Pancreas (tissue), 10 donors: ENCODE data around the gene INS. TPM values are rescaled to one million over a fixed set of nuclear protein-coding genes. Genes with fewer than 3 reads are reported as not detected.

Experiments used
- ATAC-seq, 4 donors: fragments of 200-7000 bp; cut with Tn5 transposase; one replicate each; pipeline versions ENCODE4 v1.8.0 to v1.9.1; 2020; ENCODE audit warnings: mild to moderate bottlenecking in 4 of 4, moderate library complexity in 4 of 4
- DNase-seq, 6 donors: peaks; one replicate each; pipeline ENCODE4 v3.0.0-alpha.2; 2020
- FAIRE-seq: peaks from 2 replicates; lab custom pipeline; 2012; peaks lifted over from hg19 to GRCh38; lab: Jason Lieb, UNC
- H3K27ac ChIP-seq, 4 donors: fragments of 200-600 bp; sonication (generic); 1 replicate in 3 of 4; 2 replicates in 1 of 4; pipeline versions ENCODE4 v1.5.0 to v1.8.0; 2020
- H3K27me3 ChIP-seq, 4 donors: fragments of 200-600 bp; one replicate each; pipeline ENCODE4 v1.8.0; 2021
- H3K36me3 ChIP-seq, 3 donors: fragments of 200-600 bp; sonication (generic) in 1 of 3; one replicate each; pipeline versions ENCODE4 v1.5.0 to v1.8.0; 2020 to 2021
- H3K4me1 ChIP-seq, 3 donors: fragments of 200-600 bp; one replicate each; pipeline ENCODE4 v1.8.0; 2021
- H3K4me3 ChIP-seq, 4 donors: fragments of 200-600 bp; sonication (generic) in 2 of 4; one replicate each; pipeline versions ENCODE4 v1.5.0 to v1.8.0; 2020 to 2021
- H3K9me3 ChIP-seq, 4 donors: fragments of 200-600 bp; one replicate each; pipeline ENCODE4 v1.8.0; 2021
- WGBS, 2 donors: extraction: QIAGEN DNeasy Blood & Tissue Kit; methylation state at CpG; one replicate each; pipeline ENCODE4 v1.1.7; 2013; 5-methylcytosine and 5-hydroxymethylcytosine counted together
- intact Hi-C, 3 donors: fragments of 100-400 bp; cut with DNase I; formaldehyde crosslinking; loops; one replicate each; pipeline versions ENCODE4 v1.11.1 to v1.14.2; 2022
- polyA plus RNA-seq, 2 donors: library from polyadenylated mRNA; stranded (reverse); fragments of 200-250 nt; gene quantifications; one replicate each; pipeline ENCODE4 v1.2.3, GENCODE V29; 2013
- total RNA-seq, 6 donors: library from RNA; stranded (reverse); fragmentation: NEBNext Ultra II Directional in 4 of 6; extraction: Animal tissue kit (Norgen Biotek cat#: 25700) in 4 of 6; gene quantifications; one replicate each; pipeline versions ENCODE4 v1.2.1 to v1.2.4, GENCODE V29; 2021 to 2023
- TF ChIP-seq, protein P1 (sequence below), 4 donors: fragments of 200-600 bp; sonication (generic) in 3 of 4; IDR thresholded peaks; one replicate each; pipeline versions ENCODE4 v1.5.0 to v1.8.0; 2021; ENCODE audit warnings: antibody characterized with exemption in 4 of 4
- donor health status: healthy with polysubstance abuse.
- donor health status: DM: no; HTN: no; CAD: no; lungs with moderate emphysema.
- donor health status: DM: no; HTN: no; CAD: no.
- donor health status: control.
- donor health status: control.
- donor health status: Bipolar disorder and iron deficiency.
- donor health status: DM: yes; HTN: yes; CAD: no.
- donor health status: DM: no; HTN: no; CAD: no.
- donor health status: DM: no; HTN: no; CAD: no.
- donor health status: DM: yes; HTN: yes; CAD: no.

INS gene
- total and polyA plus RNA-seq, 8 donors = 1,425 to 145,342 (median 6,399) TPM

DNA sequence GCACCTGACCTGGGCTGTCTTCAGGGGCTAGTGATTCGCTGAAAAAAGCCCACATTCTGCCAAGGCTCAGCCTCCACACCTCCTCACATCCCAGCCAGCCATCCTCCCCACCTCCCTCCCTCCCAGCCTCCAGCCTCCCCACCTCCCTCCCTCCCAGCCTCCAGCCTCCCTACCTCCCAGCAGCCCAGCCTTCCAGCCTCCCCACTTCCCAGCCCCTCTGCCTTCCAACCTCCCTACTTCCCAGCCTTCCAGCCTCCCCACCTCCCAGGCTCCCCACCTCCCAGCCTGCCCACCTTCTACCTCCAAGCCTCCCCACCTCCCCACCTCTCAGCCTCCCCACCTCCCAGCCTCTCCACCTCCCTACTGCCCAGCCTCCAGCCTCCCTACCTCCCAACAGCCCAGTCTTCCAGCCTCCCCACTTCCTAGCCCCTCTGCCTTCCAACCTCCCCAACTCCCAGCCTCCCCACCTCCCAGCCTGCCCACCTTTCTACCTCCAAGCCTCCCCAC is 44.3 kb upstream of the INS start:
- Histone ChIP-seq H3K9me3 (no peaks in the 10 kb centered on the region), H3K36me3 (no peaks in the 10 kb centered on the region), H3K4me3 (no peak overlapping the region), H3K27ac (no peak overlapping the region), H3K4me1 (peaks cover 0 to 12% (median 6%) of the 10 kb centered on the region in 3 donors), H3K27me3 (no peaks in the 10 kb centered on the region)
- peak in 3 of 6 donors; percentile 2 to 19 (median 12) for DNase-seq
- ATAC-seq = no peak
- no peak for FAIRE-seq
- TF ChIP-seq, protein P1, sequence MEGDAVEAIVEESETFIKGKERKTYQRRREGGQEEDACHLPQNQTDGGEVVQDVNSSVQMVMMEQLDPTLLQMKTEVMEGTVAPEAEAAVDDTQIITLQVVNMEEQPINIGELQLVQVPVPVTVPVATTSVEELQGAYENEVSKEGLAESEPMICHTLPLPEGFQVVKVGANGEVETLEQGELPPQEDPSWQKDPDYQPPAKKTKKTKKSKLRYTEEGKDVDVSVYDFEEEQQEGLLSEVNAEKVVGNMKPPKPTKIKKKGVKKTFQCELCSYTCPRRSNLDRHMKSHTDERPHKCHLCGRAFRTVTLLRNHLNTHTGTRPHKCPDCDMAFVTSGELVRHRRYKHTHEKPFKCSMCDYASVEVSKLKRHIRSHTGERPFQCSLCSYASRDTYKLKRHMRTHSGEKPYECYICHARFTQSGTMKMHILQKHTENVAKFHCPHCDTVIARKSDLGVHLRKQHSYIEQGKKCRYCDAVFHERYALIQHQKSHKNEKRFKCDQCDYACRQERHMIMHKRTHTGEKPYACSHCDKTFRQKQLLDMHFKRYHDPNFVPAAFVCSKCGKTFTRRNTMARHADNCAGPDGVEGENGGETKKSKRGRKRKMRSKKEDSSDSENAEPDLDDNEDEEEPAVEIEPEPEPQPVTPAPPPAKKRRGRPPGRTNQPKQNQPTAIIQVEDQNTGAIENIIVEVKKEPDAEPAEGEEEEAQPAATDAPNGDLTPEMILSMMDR (IDR thresholded peaks at IDR 0.05) = no peak
- 82 to 83% methylated on average over 1 of the region's 1 CpG for WGBS, 2 donors
- intact Hi-C loops = loop anchor here in 1 of 3 donors (5.0 kb wide), 1 partner anchor 77 kb away; no protein-coding TSS in a partner anchor

DNA sequence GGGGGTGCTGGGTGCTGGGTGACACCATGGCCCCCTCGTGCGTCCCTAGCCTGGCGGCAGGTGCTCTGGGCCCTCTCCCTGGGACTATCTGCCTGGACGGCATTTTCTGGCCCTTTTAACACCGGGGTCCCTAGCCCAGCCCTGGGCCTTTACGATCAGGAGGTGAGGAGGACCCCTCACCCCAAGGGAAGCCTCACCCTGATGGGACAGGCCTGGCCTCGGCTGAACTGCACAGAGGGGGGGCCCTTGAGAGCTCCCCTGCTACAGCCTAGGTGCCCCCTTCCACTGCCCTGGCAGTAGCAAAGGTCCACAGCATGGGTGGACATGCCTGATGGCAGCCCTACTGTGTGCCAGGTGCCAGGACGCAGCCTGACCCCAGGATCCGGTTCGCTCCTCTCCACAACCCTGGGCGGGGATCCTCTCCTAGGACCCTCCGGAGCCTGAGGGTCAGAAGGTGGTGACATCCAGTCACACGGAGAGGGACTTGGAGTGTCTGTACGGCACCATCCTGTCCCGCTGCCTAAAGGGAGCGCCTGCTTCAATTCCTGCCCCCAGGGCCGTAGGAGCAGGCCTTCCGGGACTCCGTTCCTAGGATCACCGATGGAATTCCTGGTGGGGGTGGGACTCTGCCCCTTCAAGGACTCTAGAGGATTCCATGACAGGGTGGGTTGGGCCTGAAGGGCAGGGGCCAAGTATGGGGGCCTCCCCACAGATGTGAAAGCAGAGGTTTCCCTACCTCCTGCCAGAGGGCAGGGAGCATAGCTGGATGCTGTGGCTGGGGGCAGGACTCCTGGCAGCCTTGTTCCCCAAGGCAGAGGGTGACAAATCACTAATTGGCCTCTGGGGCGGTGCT is 43.6 kb upstream of the INS start:
- DNase-seq = peak in 3 of 6 donors; percentile 7 to 60 (median 46)

DNA sequence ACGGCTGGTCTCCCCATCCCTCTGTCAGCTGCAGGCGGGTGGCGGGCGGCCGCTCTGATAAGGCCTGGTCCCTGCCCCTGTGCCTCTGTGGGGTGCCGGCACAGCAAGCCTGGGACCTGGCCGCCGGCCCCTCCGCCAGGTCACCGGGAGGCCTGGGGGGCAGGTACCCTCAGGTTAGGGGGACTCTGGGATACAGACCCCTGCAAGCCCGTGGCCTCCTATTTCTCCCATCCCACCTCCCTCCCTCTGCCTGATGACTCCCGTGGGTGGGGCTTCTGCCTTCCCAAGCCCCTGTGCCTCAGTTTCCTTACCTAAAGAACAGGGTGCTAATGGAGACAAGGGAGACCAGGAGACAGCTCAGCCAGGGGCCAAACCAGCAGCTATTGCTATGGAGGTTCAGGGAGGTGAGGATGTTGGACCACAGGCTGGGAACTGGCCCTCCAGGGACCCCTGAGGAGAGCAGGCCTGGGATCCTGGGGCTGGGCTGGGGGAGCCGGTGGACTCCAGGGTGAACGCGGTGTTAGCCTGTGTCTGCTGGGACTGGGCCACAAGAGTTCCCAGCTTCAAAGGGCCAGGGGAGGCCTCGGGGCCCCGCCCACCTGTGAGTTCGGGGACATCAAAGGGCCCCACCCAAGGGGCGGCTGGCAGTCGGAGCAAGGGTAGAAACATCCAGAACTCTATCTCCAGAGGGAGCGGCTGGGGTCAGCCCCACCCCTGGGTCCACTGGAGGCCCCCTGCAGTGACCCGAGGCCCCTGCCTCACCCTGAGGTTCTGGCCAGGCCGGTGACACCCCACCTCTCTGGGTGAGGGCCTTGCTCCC is 42.6 kb upstream of the INS start:
- no peak overlapping the region for H3K4me3 ChIP-seq
- H3K36me3 ChIP-seq = no peaks in the 10 kb centered on the region
- WGBS, 2 donors = 82 to 87% methylated on average over 23 of the region's 23 CpGs
- H3K4me1 ChIP-seq = peaks cover 0 to 5% (median 4%) of the 10 kb centered on the region in 3 donors
- ATAC-seq (no peak), FAIRE-seq (no peak), DNase-seq (peak in 2 of 6 donors; percentile 48 to 65)
- H3K27ac ChIP-seq = no peak overlapping the region
- no peaks in the 10 kb centered on the region for H3K9me3 ChIP-seq
- intact Hi-C loops = no loop called here
- no peaks in the 10 kb centered on the region for H3K27me3 ChIP-seq
- TF ChIP-seq, protein P1 (IDR thresholded peaks at IDR 0.05) = no peak

More for the DNA sequence above, 43.6 kb upstream of the INS start:
- no peaks in the 10 kb centered on the region for H3K27me3 ChIP-seq
- no peaks in the 10 kb centered on the region for H3K36me3 ChIP-seq
- 78 to 85% methylated on average over 20 to 21 of the region's 21 CpGs for WGBS, 2 donors
- no peak overlapping the region for H3K4me3 ChIP-seq
- intact Hi-C loops = loop anchor here in 1 of 3 donors (5.0 kb wide), 1 partner anchor 78 kb away; no protein-coding TSS in a partner anchor
- H3K27ac ChIP-seq = no peak overlapping the region
- H3K4me1 ChIP-seq = peaks cover 0 to 5% (median 4%) of the 10 kb centered on the region in 3 donors
- TF ChIP-seq, protein P1 (IDR thresholded peaks at IDR 0.05) = no peak
- H3K9me3 ChIP-seq = no peaks in the 10 kb centered on the region
- no peak for ATAC-seq
- FAIRE-seq = no peak

DNA sequence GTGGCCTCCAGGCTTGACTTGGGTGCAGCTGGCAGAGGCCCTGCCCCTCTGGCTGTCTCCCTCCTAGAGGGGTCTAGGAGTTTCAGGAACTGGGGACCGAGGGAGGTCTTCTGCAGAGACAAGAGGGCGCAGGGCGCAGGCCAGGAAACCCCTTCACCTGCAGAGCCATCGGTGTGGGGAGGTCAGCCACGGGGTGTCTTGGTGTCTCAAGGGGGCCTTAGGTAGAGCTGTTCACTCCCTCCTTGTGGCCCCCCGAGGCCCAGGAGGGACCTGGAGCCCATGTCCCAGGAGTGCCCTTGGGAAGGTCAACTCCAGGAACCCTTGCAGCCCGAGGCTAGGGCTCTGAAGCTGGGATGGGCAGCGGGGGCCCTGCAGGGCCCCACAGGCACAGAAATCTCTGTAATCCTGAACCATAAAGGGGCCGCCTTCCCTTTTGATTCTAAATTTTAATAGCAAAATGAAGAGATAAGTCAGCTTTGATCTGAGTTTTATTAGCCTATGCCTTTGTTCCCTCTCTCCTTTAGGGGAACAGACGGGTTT is 42.0 kb upstream of the INS start:
- TF ChIP-seq, protein P1 (IDR thresholded peaks at IDR 0.05) = no peak
- no peak for ATAC-seq
- no peak overlapping the region for H3K4me3 ChIP-seq
- H3K9me3 ChIP-seq = no peaks in the 10 kb centered on the region
- H3K27ac ChIP-seq = peak overlapping the region in 2 of 4 donors; percentile 48 to 62
- DNase-seq = peak in 1 of 6 donors; percentile 55
- 80 to 87% methylated on average over 9 to 10 of the region's 10 CpGs for WGBS, 2 donors
- H3K36me3 ChIP-seq = no peaks in the 10 kb centered on the region
- H3K4me1 ChIP-seq = peaks cover 0 to 5% (median 0%) of the 10 kb centered on the region in 3 donors
- H3K27me3 ChIP-seq = no peaks in the 10 kb centered on the region
- no peak for FAIRE-seq
- intact Hi-C loops = no loop called here
